Panc1 (cell line): ENCODE data around the gene DENND5B.

Experiments used
- CTCF ChIP-seq: fragments of 450-650 bp; IDR thresholded peaks from 2 replicates; pipeline ENCODE4 v1.5.1; 2017; ENCODE audit warnings: mild to moderate bottlenecking
- POLR2AphosphoS5 ChIP-seq: IDR thresholded peaks from 2 replicates; pipeline ENCODE4 v1.6.1; 2012; ENCODE audit warnings: mild to moderate bottlenecking, low read depth, low read length, moderate library complexity
- REST ChIP-seq, 2 experiments: IDR thresholded peaks; 2 replicates each; pipeline ENCODE4 v1.6.1; 2011 to 2012; ENCODE audit warnings: low read depth in 2 of 2, control low read depth in 1 of 2, low read length in 1 of 2, mild to moderate bottlenecking in 1 of 2, moderate library complexity in 1 of 2; ENCODE audit not compliant: insufficient read depth in 1 of 2
- SIN3A ChIP-seq: IDR thresholded peaks from 2 replicates; pipeline ENCODE4 v1.6.1; 2012; ENCODE audit warnings: low read depth, mild to moderate bottlenecking, low read length, moderate library complexity, borderline replicate concordance; ENCODE audit not compliant: insufficient read depth
- TCF7L2 ChIP-seq: IDR thresholded peaks from 2 replicates; pipeline ENCODE4 v1.6.1; 2011; ENCODE audit warnings: mild to moderate bottlenecking, low read depth, low read length, inconsistent platforms

- TF ChIP-seq SIN3A (no peak), CTCF (no peak), REST (IDR thresholded peaks at IDR 0.05; ENCODE audit: insufficient read depth in 1 of 2, low read depth in 2 of 2, low read length in 1 of 2) (no peak), POLR2AphosphoS5 (no peak), TCF7L2 (no peak)
Measured at GRCh38 chr12:31620311-31620710, 29.4 kb upstream of the DENND5B start.
